HL-60 (cell line): Measurements from ENCODE around the gene NKAIN2.

Source experiments
- DNase-seq, 2 experiments: peaks; one replicate each; pipeline ENCODE4 v3.0.0-alpha.2; 2010 to 2020; ENCODE audit warnings: low read depth in 1 of 2, low spot score in 1 of 2
- H3K27ac ChIP-seq: fragments of 250-450 bp; sonication (Bioruptor Pico); replicated peaks from 2 replicates; pipeline ENCODE4 v1.5.1; 2020; ENCODE audit warnings: mild to moderate bottlenecking, moderate library complexity
- H3K27me3 ChIP-seq: fragments of 250-450 bp; sonication (Bioruptor Pico); 2 replicates; pipeline ENCODE4 v1.5.1; 2021; ENCODE audit warnings: mild to moderate bottlenecking, moderate library complexity; ENCODE audit not compliant: insufficient read depth, poor library complexity, severe bottlenecking
- H3K4me3 ChIP-seq: replicated peaks from 2 replicates; pipeline ENCODE4 v1.5.1; 2011; ENCODE audit warnings: mild to moderate bottlenecking, control low read depth, low read length; ENCODE audit not compliant: insufficient read depth
- GABPA ChIP-seq: IDR thresholded peaks from 2 replicates; pipeline ENCODE4 v1.6.1; 2012; ENCODE audit warnings: low read depth
- POLR2AphosphoS5 ChIP-seq: IDR thresholded peaks from 2 replicates; pipeline ENCODE4 v1.6.1; 2012; ENCODE audit warnings: low read depth
- SPI1 ChIP-seq: IDR thresholded peaks from 2 replicates; pipeline ENCODE4 v1.6.1; 2012; ENCODE audit warnings: low read depth, mild to moderate bottlenecking, borderline replicate concordance
- TF ChIP-seq, protein P1 (sequence below): IDR thresholded peaks from one replicate; pipeline ENCODE4 v1.5.1; 2011; ENCODE audit warnings: low read length, control low read depth, inconsistent platforms; ENCODE audit not compliant: insufficient read depth
- TF ChIP-seq, protein P2 (sequence below): IDR thresholded peaks from 2 replicates; pipeline ENCODE4 v1.6.1; 2012; ENCODE audit warnings: low read depth; ENCODE audit not compliant: insufficient replicate concordance

The NKAIN2 gene

DNA sequence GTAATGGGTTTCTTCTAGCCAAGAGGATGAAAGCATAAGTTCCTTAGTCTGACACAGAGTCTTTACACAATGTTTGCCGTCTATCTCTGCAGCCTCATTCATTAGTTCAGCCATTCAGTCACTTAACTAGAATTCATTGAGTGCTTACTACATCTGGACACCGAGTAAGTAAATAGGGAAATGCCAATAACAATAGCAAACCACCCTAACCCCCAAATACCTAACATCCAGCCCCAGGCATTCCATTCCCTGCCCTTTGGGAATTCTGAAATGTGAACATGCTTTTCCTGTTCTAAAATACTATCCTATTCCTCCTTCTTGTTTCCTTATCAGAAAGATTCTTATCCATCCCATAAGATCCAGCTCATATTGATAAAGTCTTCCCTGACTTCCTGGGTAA is 881.0 kb downstream of the NKAIN2 start:
- no peak for DNase-seq

DNA sequence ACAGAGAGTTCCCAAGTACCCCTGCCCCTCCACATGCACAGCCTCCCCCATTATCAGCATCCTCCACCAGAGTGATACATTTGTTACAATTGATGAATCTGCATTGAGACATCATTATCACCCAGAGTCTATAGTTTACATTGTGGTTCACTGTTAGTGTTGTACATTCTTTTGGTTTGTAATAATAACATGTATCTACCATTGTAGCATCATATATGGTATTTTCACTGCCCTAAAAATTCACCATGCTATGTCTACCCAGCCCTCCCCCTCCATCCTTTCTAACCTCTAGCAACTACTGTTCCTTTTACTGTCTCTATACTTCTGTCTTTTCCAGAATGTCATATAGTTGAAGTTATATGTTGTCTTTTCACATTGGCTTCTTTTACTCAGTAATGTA is 884.7 kb downstream of the NKAIN2 start:
- H3K4me3 ChIP-seq, result no peak overlapping the region
- DNase-seq, result no peak
- H3K27ac ChIP-seq, result no peak overlapping the region
- TF ChIP-seq SPI1 (no peak), GABPA (no peak), POLR2AphosphoS5 (no peak)
- TF ChIP-seq, protein P1, sequence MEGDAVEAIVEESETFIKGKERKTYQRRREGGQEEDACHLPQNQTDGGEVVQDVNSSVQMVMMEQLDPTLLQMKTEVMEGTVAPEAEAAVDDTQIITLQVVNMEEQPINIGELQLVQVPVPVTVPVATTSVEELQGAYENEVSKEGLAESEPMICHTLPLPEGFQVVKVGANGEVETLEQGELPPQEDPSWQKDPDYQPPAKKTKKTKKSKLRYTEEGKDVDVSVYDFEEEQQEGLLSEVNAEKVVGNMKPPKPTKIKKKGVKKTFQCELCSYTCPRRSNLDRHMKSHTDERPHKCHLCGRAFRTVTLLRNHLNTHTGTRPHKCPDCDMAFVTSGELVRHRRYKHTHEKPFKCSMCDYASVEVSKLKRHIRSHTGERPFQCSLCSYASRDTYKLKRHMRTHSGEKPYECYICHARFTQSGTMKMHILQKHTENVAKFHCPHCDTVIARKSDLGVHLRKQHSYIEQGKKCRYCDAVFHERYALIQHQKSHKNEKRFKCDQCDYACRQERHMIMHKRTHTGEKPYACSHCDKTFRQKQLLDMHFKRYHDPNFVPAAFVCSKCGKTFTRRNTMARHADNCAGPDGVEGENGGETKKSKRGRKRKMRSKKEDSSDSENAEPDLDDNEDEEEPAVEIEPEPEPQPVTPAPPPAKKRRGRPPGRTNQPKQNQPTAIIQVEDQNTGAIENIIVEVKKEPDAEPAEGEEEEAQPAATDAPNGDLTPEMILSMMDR, result no peak
- TF ChIP-seq, protein P2, sequence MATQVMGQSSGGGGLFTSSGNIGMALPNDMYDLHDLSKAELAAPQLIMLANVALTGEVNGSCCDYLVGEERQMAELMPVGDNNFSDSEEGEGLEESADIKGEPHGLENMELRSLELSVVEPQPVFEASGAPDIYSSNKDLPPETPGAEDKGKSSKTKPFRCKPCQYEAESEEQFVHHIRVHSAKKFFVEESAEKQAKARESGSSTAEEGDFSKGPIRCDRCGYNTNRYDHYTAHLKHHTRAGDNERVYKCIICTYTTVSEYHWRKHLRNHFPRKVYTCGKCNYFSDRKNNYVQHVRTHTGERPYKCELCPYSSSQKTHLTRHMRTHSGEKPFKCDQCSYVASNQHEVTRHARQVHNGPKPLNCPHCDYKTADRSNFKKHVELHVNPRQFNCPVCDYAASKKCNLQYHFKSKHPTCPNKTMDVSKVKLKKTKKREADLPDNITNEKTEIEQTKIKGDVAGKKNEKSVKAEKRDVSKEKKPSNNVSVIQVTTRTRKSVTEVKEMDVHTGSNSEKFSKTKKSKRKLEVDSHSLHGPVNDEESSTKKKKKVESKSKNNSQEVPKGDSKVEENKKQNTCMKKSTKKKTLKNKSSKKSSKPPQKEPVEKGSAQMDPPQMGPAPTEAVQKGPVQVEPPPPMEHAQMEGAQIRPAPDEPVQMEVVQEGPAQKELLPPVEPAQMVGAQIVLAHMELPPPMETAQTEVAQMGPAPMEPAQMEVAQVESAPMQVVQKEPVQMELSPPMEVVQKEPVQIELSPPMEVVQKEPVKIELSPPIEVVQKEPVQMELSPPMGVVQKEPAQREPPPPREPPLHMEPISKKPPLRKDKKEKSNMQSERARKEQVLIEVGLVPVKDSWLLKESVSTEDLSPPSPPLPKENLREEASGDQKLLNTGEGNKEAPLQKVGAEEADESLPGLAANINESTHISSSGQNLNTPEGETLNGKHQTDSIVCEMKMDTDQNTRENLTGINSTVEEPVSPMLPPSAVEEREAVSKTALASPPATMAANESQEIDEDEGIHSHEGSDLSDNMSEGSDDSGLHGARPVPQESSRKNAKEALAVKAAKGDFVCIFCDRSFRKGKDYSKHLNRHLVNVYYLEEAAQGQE, result no peak
- no peaks in the 10 kb centered on the region for H3K27me3 ChIP-seq

More for the DNA sequence above, 881.0 kb downstream of the NKAIN2 start:
- TF ChIP-seq, protein P1, result no peak
- TF ChIP-seq, protein P2, result no peak
- TF ChIP-seq POLR2AphosphoS5 (no peak), SPI1 (no peak), GABPA (no peak)
- no peak overlapping the region for H3K27ac ChIP-seq
- H3K27me3 ChIP-seq, result no peaks in the 10 kb centered on the region
- H3K4me3 ChIP-seq, result no peak overlapping the region

DNA sequence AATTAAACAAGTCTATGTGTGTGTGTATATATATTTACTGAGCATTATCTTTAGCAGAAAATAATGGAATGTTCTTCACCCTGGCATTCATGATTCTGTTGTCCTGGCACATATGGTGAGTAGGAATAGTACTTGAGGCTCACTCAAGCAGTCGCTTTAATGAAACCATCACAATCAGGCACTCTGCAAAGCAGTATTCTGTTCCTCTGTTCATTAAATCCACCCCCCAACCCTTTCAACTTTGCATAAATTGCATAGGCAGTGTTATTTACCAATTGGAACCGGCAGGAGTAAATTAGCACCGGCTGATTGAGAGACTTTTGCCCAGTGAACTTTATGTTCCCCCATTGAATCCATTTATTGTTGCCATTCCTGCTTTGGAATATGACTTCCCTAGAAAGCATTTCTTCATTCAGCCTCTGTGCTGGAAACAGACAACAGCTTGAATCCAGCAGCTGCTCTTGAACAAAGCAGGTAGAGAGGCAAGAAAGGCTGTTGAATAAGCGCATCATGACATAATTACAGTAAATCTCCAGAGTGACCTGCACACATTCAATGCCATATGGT is 890.6 kb downstream of the NKAIN2 start:
- Histone ChIP-seq H3K27me3 (no peaks in the 10 kb centered on the region), H3K27ac (no peak overlapping the region), H3K4me3 (no peak overlapping the region)
- TF ChIP-seq, protein P2, result no peak
- no peak for TF ChIP-seq POLR2AphosphoS5
- no peak for TF ChIP-seq GABPA
- TF ChIP-seq, protein P1, result no peak
- no peak for TF ChIP-seq SPI1
- no peak for DNase-seq
